BJ (cell line): Measurements from ENCODE around the gene SLC38A10. TPM values are rescaled to one million over a fixed set of nuclear protein-coding genes. Genes with fewer than 3 reads are reported as not detected.

Source experiments
- CTCF ChIA-PET: fragments of 350-600 bp; formaldehyde crosslinking; extraction: SDS; loops from one replicate; lab custom pipeline; 2021; ENCODE audit warnings: antibody characterized with exemption, inconsistent platforms; lab: Yijun Ruan, JAX
- POLR2A ChIA-PET: fragments of 300-600 bp; sonication (Branson Sonifier 250); formaldehyde crosslinking; extraction: SDS; loops from one replicate; lab custom pipeline; 2021; ENCODE audit warnings: antibody characterized with exemption; lab: Charles Lee
- DNase-seq: peaks from one replicate; pipeline ENCODE4 v3.0.0-alpha.2; 2011; ENCODE audit warnings: low read depth
- H3K27me3 ChIP-seq: 2 replicates; pipeline ENCODE4 v1.6.0; 2011; ENCODE audit warnings: low read length; ENCODE audit not compliant: control insufficient read depth, insufficient read depth
- H3K36me3 ChIP-seq: 2 replicates; pipeline ENCODE4 v1.5.1; 2011; ENCODE audit warnings: low read length; ENCODE audit not compliant: control insufficient read depth, insufficient read depth
- H3K4me3 ChIP-seq: 2 replicates; pipeline ENCODE4 v1.5.1; 2011; ENCODE audit warnings: low read depth, mild to moderate bottlenecking, control low read depth, low read length
- polyA plus RNA-seq: library from polyadenylated mRNA; depleted of rRNA; stranded (reverse); fragments of >200 nt; gene quantifications from 2 replicates; pipeline ENCODE4 v1.2.3, GENCODE V29; 2011
- TF ChIP-seq, protein P1 (sequence below): IDR thresholded peaks from 2 replicates; pipeline ENCODE4 v1.5.1; 2011; ENCODE audit warnings: low read depth, mild to moderate bottlenecking, control low read depth, inconsistent platforms, low read length, moderate library complexity; ENCODE audit not compliant: insufficient read depth

The SLC38A10 gene
- polyA plus RNA-seq, 1 experiment = 55.4 TPM

DNA sequence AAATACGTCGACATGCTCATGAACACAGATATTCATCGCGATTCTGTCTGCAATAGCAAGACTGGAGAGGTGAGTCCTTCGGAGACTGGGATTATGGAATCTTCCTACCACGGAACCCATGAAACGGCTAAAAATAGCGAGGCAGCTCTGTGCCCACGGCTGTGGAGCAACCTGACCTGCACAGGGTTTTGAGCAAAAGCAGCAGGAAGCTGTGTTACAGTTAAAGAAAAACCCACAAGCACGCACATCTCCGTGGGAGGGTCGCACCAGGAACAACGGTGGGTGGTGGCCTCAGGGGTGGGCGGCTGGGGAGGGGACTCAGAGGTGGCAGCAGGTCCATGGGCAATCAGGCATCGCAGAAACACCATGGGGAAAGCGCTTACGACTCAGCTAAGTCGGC, 24.8 kb downstream of the SLC38A10 start:
- no peaks in the 10 kb centered on the region for H3K27me3 ChIP-seq
- no peak overlapping the region for H3K4me3 ChIP-seq
- TF ChIP-seq, protein P1, sequence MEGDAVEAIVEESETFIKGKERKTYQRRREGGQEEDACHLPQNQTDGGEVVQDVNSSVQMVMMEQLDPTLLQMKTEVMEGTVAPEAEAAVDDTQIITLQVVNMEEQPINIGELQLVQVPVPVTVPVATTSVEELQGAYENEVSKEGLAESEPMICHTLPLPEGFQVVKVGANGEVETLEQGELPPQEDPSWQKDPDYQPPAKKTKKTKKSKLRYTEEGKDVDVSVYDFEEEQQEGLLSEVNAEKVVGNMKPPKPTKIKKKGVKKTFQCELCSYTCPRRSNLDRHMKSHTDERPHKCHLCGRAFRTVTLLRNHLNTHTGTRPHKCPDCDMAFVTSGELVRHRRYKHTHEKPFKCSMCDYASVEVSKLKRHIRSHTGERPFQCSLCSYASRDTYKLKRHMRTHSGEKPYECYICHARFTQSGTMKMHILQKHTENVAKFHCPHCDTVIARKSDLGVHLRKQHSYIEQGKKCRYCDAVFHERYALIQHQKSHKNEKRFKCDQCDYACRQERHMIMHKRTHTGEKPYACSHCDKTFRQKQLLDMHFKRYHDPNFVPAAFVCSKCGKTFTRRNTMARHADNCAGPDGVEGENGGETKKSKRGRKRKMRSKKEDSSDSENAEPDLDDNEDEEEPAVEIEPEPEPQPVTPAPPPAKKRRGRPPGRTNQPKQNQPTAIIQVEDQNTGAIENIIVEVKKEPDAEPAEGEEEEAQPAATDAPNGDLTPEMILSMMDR = no peak
- ChIA-PET POLR2A (interaction anchor here (0.6 kb wide), 1 partner anchor 238 kb away, joined by 9 read pairs; no protein-coding TSS in a partner anchor), CTCF (interaction anchor here (1.6 kb wide), 1 partner anchor 16 kb away, joined by 7 read pairs; no protein-coding TSS in a partner anchor)
- peaks cover 29% of the 10 kb centered on the region for H3K36me3 ChIP-seq
- DNase-seq = no peak

DNA sequence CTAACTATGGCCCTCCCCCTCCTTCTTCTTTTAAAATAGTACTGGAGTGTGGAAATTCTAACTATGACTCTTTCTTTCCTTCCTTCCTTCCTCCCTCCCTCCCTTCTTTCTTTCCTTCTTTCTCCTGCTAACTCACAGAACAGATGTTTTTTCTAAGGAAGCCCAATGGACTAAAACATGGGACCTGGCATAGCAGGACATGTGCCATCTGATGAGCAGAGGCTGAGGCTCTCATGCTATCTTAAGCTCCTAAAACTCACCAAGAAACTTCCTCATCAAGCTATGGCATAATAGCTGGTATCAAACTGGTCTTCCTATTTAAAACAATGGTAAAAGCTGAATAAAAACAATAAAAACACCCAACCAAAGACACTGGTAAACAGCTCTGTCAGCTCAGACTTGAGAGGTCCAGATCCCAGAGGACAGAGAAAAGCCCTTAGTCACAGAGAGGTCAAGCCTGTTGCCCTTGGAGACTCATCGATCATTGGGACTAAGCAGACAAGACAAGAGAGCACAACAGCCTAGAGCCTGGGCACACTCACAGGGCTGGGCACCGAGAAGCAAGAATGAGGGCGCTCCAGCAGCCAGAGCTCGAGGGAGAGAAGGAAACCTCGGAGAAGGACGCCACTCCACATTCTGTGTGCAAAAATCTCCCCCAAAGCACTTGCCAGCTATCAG, 27.6 kb downstream of the SLC38A10 start:
- TF ChIP-seq, protein P1 = no peak
- Histone ChIP-seq H3K36me3 (peaks cover 32% of the 10 kb centered on the region), H3K27me3 (no peaks in the 10 kb centered on the region), H3K4me3 (no peak overlapping the region)
- ChIA-PET CTCF (interaction anchor here (0.8 to 0.9 kb wide), 3 partner anchors 13 to 17 kb away, joined by 3 read pairs; no protein-coding TSS in a partner anchor), POLR2A (no interaction called here)
- DNase-seq = no peak

DNA sequence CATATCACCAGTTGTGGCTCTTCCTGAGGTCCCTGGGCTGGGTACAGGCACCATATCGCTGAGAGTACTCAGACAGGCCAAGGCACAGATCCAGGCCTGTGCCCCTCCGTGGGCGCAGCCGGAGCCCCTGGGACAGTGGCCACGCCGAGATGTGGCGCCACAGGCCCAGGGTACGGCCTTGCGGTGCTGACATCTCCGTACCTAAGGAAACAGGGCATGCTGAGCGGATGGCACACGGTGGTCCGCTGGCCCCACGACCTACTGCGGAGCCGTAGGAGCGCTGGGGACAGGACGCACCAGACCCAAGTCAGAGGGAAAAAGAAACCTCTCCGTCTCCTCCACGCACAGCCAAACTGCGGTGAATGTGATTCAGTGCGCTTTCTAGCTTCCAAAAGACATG, 29.5 kb downstream of the SLC38A10 start:
- Histone ChIP-seq H3K36me3 (peaks cover 37% of the 10 kb centered on the region), H3K27me3 (no peaks in the 10 kb centered on the region), H3K4me3 (no peak overlapping the region)
- TF ChIP-seq, protein P1 = no peak
- no peak for DNase-seq
- ChIA-PET CTCF (interaction anchor here (1.7 kb wide), 1 partner anchor 10 kb away, joined by 4 read pairs; no protein-coding TSS in a partner anchor), POLR2A (no interaction called here)

DNA sequence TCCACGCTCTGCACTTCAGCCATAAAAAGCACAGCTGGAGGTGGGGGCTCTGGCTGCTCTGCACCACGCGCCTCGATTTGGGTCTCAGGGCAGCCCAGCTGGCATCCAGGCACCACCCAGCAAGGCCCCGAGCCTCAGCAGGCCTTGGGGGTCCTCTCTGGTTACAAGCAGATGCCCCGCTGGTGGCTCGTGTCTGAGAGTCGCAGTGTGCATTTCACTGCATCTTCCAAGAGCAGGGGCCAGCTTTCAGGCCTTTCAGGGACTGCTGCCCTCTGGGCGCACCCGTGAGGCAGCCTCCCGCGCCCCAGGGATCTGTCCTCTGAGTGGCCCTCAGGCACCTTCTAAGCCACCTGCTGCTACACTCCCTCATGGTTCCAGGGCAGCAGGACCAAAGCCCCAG, 30.5 kb downstream of the SLC38A10 start:
- TF ChIP-seq, protein P1 = no peak
- H3K4me3 ChIP-seq = no peak overlapping the region
- H3K27me3 ChIP-seq = no peaks in the 10 kb centered on the region
- CTCF ChIA-PET = interaction anchor here (1.0 to 1.7 kb wide), 2 partner anchors 9 kb away, joined by 3 to 4 read pairs; no protein-coding TSS in a partner anchor
- POLR2A ChIA-PET = no interaction called here
- DNase-seq = no peak
- peaks cover 40% of the 10 kb centered on the region for H3K36me3 ChIP-seq

DNA sequence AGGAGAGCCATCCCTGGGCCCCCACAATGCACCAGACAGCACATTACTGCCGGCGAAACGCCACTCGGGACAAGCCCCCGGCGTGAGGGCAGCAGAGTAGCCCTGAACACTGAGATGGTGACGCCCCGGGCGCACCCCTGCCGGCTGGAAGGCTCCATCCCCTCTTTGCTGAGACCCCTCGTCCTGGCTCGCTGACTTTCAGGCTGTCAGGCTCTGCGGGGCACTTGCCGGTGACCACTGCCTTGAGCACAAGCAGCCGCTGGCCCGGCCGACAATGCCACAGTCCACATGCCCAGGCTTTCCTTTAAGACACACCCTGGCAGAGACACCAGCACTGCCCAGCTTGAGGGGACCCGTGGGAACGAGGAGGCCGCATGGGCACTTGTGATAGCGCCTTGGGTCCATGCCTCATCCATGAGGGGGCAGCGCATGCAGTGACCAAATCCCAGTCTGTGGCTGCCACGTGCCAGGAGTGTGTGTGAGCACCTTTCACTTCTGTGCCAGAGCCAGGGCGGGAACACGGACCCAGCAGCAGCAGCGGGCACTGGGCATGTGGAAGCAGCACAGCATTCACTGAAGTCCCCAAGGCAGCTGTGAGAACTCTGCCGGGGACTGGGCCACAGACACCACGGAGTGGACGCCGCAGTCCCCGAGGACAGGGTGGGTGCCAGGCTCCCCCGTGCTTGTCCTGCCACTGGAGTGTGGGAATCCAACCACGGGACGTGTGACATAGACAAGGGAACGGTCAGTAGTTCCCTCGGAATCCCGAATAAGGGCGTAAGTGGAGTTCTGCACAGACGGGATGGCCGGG, 31.5 kb downstream of the SLC38A10 start:
- Histone ChIP-seq H3K4me3 (no peak overlapping the region), H3K36me3 (peaks cover 43% of the 10 kb centered on the region), H3K27me3 (no peaks in the 10 kb centered on the region)
- ChIA-PET POLR2A (no interaction called here), CTCF (interaction anchor here (1.0 to 1.4 kb wide), 2 partner anchors 8 to 11 kb away, joined by 3 read pairs; no protein-coding TSS in a partner anchor)
- DNase-seq = no peak
- TF ChIP-seq, protein P1 = no peak
